HEK293 (cell line): ENCODE results near the gene ABCG1.

Experiments
- CTCF ChIA-PET: fragments of 350-600 bp; formaldehyde crosslinking; extraction: SDS; loops from one replicate; lab custom pipeline; 2021; ENCODE audit warnings: antibody characterized with exemption; lab: Yijun Ruan, JAX
- POLR2A ChIA-PET: fragments of 300-600 bp; formaldehyde crosslinking; extraction: SDS; loops from one replicate; lab custom pipeline; 2020; ENCODE audit warnings: antibody characterized with exemption, inconsistent platforms; lab: Yijun Ruan, JAX
- H3K27ac ChIP-seq: fragments of 200-500 bp; sonication (Bioruptor generic); 2 replicates; pipeline ENCODE4 v1.5.1; 2014; ENCODE audit warnings: low read depth, low read length, control low read depth, inconsistent platforms; ENCODE audit errors: extremely low read depth
- H3K36me3 ChIP-seq, 2 experiments: fragments of 200-500 bp in 1 of 2; sonication (Bioruptor generic) in 1 of 2; 1 replicate in 1 of 2; 2 replicates in 1 of 2; pipeline ENCODE4 v1.5.1; 2014 to 2017; ENCODE audit warnings: inconsistent platforms in 2 of 2, low read length in 2 of 2; ENCODE audit not compliant: control insufficient read depth in 2 of 2, insufficient read depth in 1 of 2
- H3K4me1 ChIP-seq: fragments of 200-500 bp; sonication (Bioruptor generic); 2 replicates; pipeline ENCODE4 v1.5.1; 2014; ENCODE audit warnings: mild to moderate bottlenecking, low read length, inconsistent platforms; ENCODE audit not compliant: control insufficient read depth, insufficient read depth
- H3K4me3 ChIP-seq: 2 replicates; pipeline ENCODE4 v1.5.1; 2011; ENCODE audit warnings: low read depth, mild to moderate bottlenecking, control low read depth, low read length, moderate library complexity
- H3K9me3 ChIP-seq: fragments of 200-500 bp; sonication (Bioruptor generic); 2 replicates; pipeline ENCODE4 v1.5.1; 2014; ENCODE audit warnings: low read depth, low read length, inconsistent platforms; ENCODE audit not compliant: control insufficient read depth, insufficient read depth
- BCL11A ChIP-seq: fragments of 450-650 bp; formaldehyde crosslinking; IDR thresholded peaks from 2 replicates; pipeline ENCODE4 v1.5.1; 2016; ENCODE audit warnings: low read depth, missing biosample characterization, missing genetic modification characterization
- EGR2 ChIP-seq: fragments of 450-650 bp; formaldehyde crosslinking; IDR thresholded peaks from 2 replicates; pipeline ENCODE4 v1.5.1; 2016; ENCODE audit warnings: low read depth, missing biosample characterization, missing genetic modification characterization
- HOXC10 ChIP-seq: sonication (generic); formaldehyde crosslinking; IDR thresholded peaks from 2 replicates; pipeline ENCODE4 v1.8.1; 2023; ENCODE audit warnings: mild to moderate bottlenecking, missing genetic modification reagents
- PRDM1 ChIP-seq: fragments of 450-650 bp; formaldehyde crosslinking; IDR thresholded peaks from 2 replicates; pipeline ENCODE4; 2016; ENCODE audit warnings: missing biosample characterization, missing genetic modification characterization
- SCRT1 ChIP-seq: fragments of 450-650 bp; formaldehyde crosslinking; IDR thresholded peaks from 2 replicates; pipeline ENCODE4 v1.5.1; 2016; ENCODE audit warnings: missing biosample characterization, missing genetic modification characterization, borderline replicate concordance
- SP2 ChIP-seq: fragments of 450-650 bp; formaldehyde crosslinking; IDR thresholded peaks from 2 replicates; pipeline ENCODE4 v1.5.1; 2016; ENCODE audit warnings: missing biosample characterization, missing genetic modification characterization
- TCF7L2 ChIP-seq: IDR thresholded peaks from 2 replicates; pipeline ENCODE4 v1.6.1; 2011; ENCODE audit warnings: low read depth, mild to moderate bottlenecking, inconsistent platforms, low read length, moderate library complexity, borderline replicate concordance
- ZBTB20 ChIP-seq: fragments of 450-650 bp; formaldehyde crosslinking; IDR thresholded peaks from 2 replicates; pipeline ENCODE4 v1.5.1; 2016; ENCODE audit warnings: missing biosample characterization, missing genetic modification characterization
- ZBTB21 ChIP-seq: fragments of 450-650 bp; formaldehyde crosslinking; IDR thresholded peaks from 2 replicates; pipeline ENCODE4 v1.5.1; 2017; ENCODE audit warnings: missing biosample characterization, missing genetic modification characterization
- ZBTB48 ChIP-seq: fragments of 450-650 bp; formaldehyde crosslinking; IDR thresholded peaks from 2 replicates; pipeline ENCODE4 v1.5.1; 2016; ENCODE audit warnings: missing biosample characterization, missing genetic modification characterization
- ZFHX2 ChIP-seq: fragments of 450-650 bp; formaldehyde crosslinking; conservative IDR thresholded peaks from 2 replicates; pipeline ENCODE4 v1.5.1; 2016; ENCODE audit warnings: missing biosample characterization, missing genetic modification characterization
- ZNF133 ChIP-seq: fragments of 450-650 bp; formaldehyde crosslinking; IDR thresholded peaks from 2 replicates; pipeline ENCODE4 v1.5.1; 2016; ENCODE audit warnings: missing biosample characterization, missing genetic modification characterization
- ZNF19 ChIP-seq: fragments of 450-650 bp; formaldehyde crosslinking; IDR thresholded peaks from 2 replicates; pipeline ENCODE4; 2016; ENCODE audit warnings: missing biosample characterization, missing genetic modification characterization, low read depth
- ZNF24 ChIP-seq: fragments of 450-650 bp; formaldehyde crosslinking; IDR thresholded peaks from 2 replicates; pipeline ENCODE4 v1.5.1; 2016; ENCODE audit warnings: missing biosample characterization, missing genetic modification characterization
- ZNF341 ChIP-seq: fragments of 450-650 bp; formaldehyde crosslinking; IDR thresholded peaks from 2 replicates; pipeline ENCODE4; 2016; ENCODE audit warnings: low read depth, missing biosample characterization, missing genetic modification characterization
- ZNF366 ChIP-seq: fragments of 450-650 bp; formaldehyde crosslinking; conservative IDR thresholded peaks from 2 replicates; pipeline ENCODE4 v1.5.1; 2016; ENCODE audit warnings: missing biosample characterization, missing genetic modification characterization
- ZNF391 ChIP-seq: fragments of 450-650 bp; formaldehyde crosslinking; IDR thresholded peaks from 2 replicates; pipeline ENCODE4 v1.5.1; 2016; ENCODE audit warnings: low read depth, missing biosample characterization, missing genetic modification characterization, borderline replicate concordance
- ZNF416 ChIP-seq: fragments of 450-650 bp; formaldehyde crosslinking; IDR thresholded peaks from 2 replicates; pipeline ENCODE4 v1.5.1; 2016; ENCODE audit warnings: missing biosample characterization, missing genetic modification characterization
- ZNF555 ChIP-seq: fragments of 450-650 bp; formaldehyde crosslinking; conservative IDR thresholded peaks from 2 replicates; pipeline ENCODE4 v1.5.1; 2017; ENCODE audit warnings: missing biosample characterization, mild to moderate bottlenecking, missing genetic modification characterization, inconsistent platforms
- ZNF560 ChIP-seq: fragments of 450-650 bp; formaldehyde crosslinking; IDR thresholded peaks from 2 replicates; pipeline ENCODE4 v1.5.1; 2017; ENCODE audit warnings: missing biosample characterization, missing genetic modification characterization, borderline replicate concordance
- ZNF600 ChIP-seq: fragments of 450-650 bp; formaldehyde crosslinking; IDR thresholded peaks from 2 replicates; pipeline ENCODE4 v1.5.1; 2016; ENCODE audit warnings: missing biosample characterization, missing genetic modification characterization
- ZNF670 ChIP-seq: fragments of 450-650 bp; formaldehyde crosslinking; IDR thresholded peaks from 2 replicates; pipeline ENCODE4 v1.5.1; 2016; ENCODE audit warnings: missing biosample characterization, missing genetic modification characterization, low read depth
- ZNF785 ChIP-seq: fragments of 450-650 bp; formaldehyde crosslinking; IDR thresholded peaks from 2 replicates; pipeline ENCODE4 v1.5.1; 2016; ENCODE audit warnings: missing biosample characterization, missing genetic modification characterization
- TF ChIP-seq, protein P1 (sequence below): fragments of 450-650 bp; formaldehyde crosslinking; IDR thresholded peaks from 2 replicates; pipeline ENCODE4 v1.5.1; 2016; ENCODE audit warnings: missing biosample characterization, missing genetic modification characterization
- TF ChIP-seq, protein P2 (sequence below): fragments of 450-650 bp; formaldehyde crosslinking; IDR thresholded peaks from 2 replicates; pipeline ENCODE4 v1.5.1; 2016; ENCODE audit warnings: missing biosample characterization, missing genetic modification characterization
- TF ChIP-seq, protein P3 (sequence below): fragments of 450-650 bp; formaldehyde crosslinking; IDR thresholded peaks from 2 replicates; pipeline ENCODE4 v1.5.1; 2016; ENCODE audit warnings: missing biosample characterization, missing genetic modification characterization, borderline replicate concordance
- TF ChIP-seq, protein P4 (sequence below): fragments of 450-650 bp; formaldehyde crosslinking; IDR thresholded peaks from 2 replicates; pipeline ENCODE4 v1.5.1; 2016; ENCODE audit warnings: missing biosample characterization, missing genetic modification characterization

The ABCG1 gene

DNA sequence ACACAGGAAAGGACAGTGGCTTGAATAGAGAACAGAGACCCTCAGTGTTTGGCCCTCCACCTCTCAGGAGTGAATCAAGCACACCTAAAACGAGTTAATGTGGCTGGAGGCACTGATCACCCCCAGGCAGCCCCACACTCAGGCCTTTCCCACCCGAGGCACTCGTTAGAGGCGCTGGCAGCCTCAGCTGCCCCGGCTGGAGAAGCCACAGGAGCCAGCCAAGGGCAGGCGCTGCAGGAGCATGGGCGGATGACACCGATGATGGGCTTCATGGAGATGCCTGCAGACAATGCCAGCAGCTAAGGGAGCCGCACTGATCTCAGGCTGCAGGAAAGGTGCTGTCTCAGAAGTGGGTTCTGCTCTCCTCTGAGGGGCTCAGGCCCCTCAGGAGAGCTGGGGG lies 24.1 kb upstream of the ABCG1 start (continued):
- TF ChIP-seq ZNF600 (no peak), SCRT1 (tag by site-specific recombination) (no peak), ZFHX2 (no peak)

DNA sequence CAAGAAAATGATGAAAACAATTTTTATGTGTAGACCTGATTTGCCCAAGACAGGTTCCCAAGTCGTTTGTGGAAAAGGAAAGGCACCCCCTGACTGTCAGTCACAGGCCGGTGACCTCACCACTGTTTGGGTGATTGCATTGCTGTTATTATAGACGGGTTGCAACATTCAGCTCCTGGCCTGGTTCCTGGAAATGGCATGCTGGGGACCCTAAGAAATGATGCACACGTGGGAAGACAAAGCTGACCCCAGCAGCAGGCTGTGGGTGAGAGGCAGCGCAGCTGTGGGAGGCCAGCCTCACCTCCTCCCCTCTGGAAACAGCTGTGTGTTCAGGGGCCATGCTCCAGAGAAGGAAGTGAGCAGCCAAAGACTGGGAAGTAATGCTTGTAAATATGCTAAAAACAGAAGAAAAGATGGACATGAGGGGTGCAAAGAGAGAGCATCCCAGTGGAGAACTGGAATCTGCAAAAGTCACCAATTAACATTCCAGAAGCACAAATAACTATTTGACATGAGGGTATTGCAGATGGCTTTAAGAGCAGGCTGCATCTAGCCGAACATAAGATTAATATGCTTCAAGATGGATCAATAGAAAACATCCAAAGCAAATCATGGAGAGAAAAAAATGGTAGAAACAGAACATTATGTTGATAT lies 23.4 kb upstream of the ABCG1 start:
- Histone ChIP-seq H3K9me3 (no peaks in the 10 kb centered on the region; the same call in 1 of the 2 replicates), H3K27ac (no peak overlapping the region), H3K4me3 (no peak overlapping the region), H3K4me1 (0 out of 2 replicates have a peak, but pooled peaks cover 2% of the 10 kb centered on the region), H3K36me3 (no peaks in the 10 kb centered on the region)
- ChIA-PET POLR2A (no interaction called here), CTCF (no interaction called here)
- TF ChIP-seq PRDM1 (tag by site-specific recombination) (no peak), SCRT1 (tag by site-specific recombination) (no peak), ZNF341 (no peak), ZNF24 (tag by site-specific recombination) (0 out of 2 replicates have a peak, but pooled peaks have one; percentile 55), HOXC10 (CRISPR knock-in tag) (no peak), ZNF785 (tag by site-specific recombination) (peak; percentile 69; the same call in 1 of the 2 replicates), ZNF416 (tag by site-specific recombination) (no peak), ZNF555 (tag by site-specific recombination) (no peak), ZBTB21 (tag by site-specific recombination) (0 out of 2 replicates have a peak, but pooled peaks have one; percentile 25), EGR2 (tag by site-specific recombination) (0 out of 2 replicates have a peak, but pooled peaks have one; percentile 40), BCL11A (no peak), ZNF19 (tag by site-specific recombination) (no peak), SP2 (tag by site-specific recombination) (no peak), ZNF560 (no peak), ZFHX2 (peak; percentile 87), TCF7L2 (no peak), ZNF391 (tag by site-specific recombination) (no peak), ZBTB48 (tag by site-specific recombination) (0 out of 2 replicates have a peak, but pooled peaks have one; percentile 26), ZNF133 (tag by site-specific recombination) (no peak), ZNF670 (tag by site-specific recombination) (no peak), ZBTB20 (no peak), ZNF366 (tag by site-specific recombination) (no peak)
- TF ChIP-seq, protein P1, sequence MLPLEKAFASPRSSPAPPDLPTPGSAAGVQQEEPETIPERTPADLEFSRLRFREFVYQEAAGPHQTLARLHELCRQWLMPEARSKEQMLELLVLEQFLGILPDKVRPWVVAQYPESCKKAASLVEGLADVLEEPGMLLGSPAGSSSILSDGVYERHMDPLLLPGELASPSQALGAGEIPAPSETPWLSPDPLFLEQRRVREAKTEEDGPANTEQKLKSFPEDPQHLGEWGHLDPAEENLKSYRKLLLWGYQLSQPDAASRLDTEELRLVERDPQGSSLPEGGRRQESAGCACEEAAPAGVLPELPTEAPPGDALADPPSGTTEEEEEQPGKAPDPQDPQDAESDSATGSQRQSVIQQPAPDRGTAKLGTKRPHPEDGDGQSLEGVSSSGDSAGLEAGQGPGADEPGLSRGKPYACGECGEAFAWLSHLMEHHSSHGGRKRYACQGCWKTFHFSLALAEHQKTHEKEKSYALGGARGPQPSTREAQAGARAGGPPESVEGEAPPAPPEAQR (tag by site-specific recombination): no peak
- TF ChIP-seq, protein P2, sequence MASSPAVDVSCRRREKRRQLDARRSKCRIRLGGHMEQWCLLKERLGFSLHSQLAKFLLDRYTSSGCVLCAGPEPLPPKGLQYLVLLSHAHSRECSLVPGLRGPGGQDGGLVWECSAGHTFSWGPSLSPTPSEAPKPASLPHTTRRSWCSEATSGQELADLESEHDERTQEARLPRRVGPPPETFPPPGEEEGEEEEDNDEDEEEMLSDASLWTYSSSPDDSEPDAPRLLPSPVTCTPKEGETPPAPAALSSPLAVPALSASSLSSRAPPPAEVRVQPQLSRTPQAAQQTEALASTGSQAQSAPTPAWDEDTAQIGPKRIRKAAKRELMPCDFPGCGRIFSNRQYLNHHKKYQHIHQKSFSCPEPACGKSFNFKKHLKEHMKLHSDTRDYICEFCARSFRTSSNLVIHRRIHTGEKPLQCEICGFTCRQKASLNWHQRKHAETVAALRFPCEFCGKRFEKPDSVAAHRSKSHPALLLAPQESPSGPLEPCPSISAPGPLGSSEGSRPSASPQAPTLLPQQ (tag by site-specific recombination): peak; percentile 71
- TF ChIP-seq, protein P3, sequence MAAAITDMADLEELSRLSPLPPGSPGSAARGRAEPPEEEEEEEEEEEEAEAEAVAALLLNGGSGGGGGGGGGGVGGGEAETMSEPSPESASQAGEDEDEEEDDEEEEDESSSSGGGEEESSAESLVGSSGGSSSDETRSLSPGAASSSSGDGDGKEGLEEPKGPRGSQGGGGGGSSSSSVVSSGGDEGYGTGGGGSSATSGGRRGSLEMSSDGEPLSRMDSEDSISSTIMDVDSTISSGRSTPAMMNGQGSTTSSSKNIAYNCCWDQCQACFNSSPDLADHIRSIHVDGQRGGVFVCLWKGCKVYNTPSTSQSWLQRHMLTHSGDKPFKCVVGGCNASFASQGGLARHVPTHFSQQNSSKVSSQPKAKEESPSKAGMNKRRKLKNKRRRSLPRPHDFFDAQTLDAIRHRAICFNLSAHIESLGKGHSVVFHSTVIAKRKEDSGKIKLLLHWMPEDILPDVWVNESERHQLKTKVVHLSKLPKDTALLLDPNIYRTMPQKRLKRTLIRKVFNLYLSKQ: no peak
- TF ChIP-seq, protein P4, sequence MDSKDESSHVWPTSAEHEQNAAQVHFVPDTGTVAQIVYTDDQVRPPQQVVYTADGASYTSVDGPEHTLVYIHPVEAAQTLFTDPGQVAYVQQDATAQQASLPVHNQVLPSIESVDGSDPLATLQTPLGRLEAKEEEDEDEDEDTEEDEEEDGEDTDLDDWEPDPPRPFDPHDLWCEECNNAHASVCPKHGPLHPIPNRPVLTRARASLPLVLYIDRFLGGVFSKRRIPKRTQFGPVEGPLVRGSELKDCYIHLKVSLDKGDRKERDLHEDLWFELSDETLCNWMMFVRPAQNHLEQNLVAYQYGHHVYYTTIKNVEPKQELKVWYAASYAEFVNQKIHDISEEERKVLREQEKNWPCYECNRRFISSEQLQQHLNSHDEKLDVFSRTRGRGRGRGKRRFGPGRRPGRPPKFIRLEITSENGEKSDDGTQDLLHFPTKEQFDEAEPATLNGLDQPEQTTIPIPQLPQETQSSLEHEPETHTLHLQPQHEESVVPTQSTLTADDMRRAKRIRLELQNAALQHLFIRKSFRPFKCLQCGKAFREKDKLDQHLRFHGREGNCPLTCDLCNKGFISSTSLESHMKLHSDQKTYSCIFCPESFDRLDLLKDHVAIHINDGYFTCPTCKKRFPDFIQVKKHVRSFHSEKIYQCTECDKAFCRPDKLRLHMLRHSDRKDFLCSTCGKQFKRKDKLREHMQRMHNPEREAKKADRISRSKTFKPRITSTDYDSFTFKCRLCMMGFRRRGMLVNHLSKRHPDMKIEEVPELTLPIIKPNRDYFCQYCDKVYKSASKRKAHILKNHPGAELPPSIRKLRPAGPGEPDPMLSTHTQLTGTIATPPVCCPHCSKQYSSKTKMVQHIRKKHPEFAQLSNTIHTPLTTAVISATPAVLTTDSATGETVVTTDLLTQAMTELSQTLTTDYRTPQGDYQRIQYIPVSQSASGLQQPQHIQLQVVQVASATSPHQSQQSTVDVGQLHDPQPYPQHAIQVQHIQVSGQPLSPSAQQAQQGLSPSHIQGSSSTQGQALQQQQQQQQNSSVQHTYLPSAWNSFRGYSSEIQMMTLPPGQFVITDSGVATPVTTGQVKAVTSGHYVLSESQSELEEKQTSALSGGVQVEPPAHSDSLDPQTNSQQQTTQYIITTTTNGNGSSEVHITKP (tag by site-specific recombination): peak; percentile 93
